HUES6 (cell line): ENCODE data around the gene KRTAP5-4.
"Not testable (repeated sequence)": the region's sequence is repeated elsewhere in the genome, so short reads cannot be mapped to it uniquely, and the experiment has no call there.

Experiments
- H3K27ac ChIP-seq: 2 replicates; pipeline ENCODE4 v1.7.0; 2013; ENCODE audit warnings: low read depth, mild to moderate bottlenecking, low read length, inconsistent platforms
- H3K27me3 ChIP-seq: 2 replicates; pipeline ENCODE4 v1.6.1; 2013; ENCODE audit warnings: low read length; ENCODE audit not compliant: control insufficient read depth, insufficient read depth
- H3K36me3 ChIP-seq: 2 replicates; pipeline ENCODE4 v1.6.1; 2013; ENCODE audit warnings: low read length; ENCODE audit not compliant: control insufficient read depth, insufficient read depth
- H3K4me1 ChIP-seq: 2 replicates; pipeline ENCODE4 v1.6.1; 2013; ENCODE audit warnings: low read length; ENCODE audit not compliant: control insufficient read depth, insufficient read depth
- H3K4me3 ChIP-seq: 2 replicates; pipeline ENCODE4 v1.5.1; 2013; ENCODE audit warnings: low read depth, low read length
- H3K9ac ChIP-seq: one replicate; pipeline ENCODE4 v1.6.1; 2013; ENCODE audit warnings: mild to moderate bottlenecking, low read length
- H3K9me3 ChIP-seq: 2 replicates; pipeline ENCODE4 v1.6.1; 2013; ENCODE audit warnings: low read depth, low read length; ENCODE audit not compliant: control insufficient read depth, insufficient read depth

The KRTAP5-4 gene

DNA sequence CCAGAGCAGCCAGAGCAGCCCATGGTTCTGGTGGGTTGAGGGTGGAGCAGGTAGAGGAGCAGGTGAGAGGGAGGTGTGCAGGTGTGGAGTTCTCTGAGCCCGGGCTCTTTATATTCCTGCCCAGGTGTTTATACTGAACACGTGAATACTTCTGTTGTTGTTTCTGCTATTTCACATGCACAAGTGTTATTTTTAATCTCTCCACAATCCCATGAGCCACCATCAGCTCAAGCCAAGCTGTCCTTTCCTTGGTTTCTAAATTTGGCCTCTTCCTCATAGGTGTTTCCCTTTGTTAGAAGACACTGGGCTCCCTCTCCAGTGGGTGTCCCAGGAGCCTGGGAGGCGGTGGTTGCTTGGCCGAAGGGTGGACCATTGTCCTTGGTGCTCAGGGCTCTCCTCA lies 13.6 kb downstream of the KRTAP5-4 start, which contains the start of gene KRTAP5-3:
Gene KRTAP5-3, minus strand, starts transcription at position 101 of the 400 bp plus-strand sequence. Its CDS starts 78 bp downstream, at position 23.
- H3K27ac ChIP-seq: no peak within 1 kb of the TSS
- no peak within 1 kb of the TSS for H3K9ac ChIP-seq
- peaks cover 19% of the 10 kb centered on the region for H3K27me3 ChIP-seq
- H3K4me3 ChIP-seq: no peak within 1 kb of the TSS
- peaks cover 10% of the 10 kb centered on the region; the same call in 1 of the 2 replicates for H3K4me1 ChIP-seq
- H3K36me3 ChIP-seq: no peaks in the 10 kb centered on the region
- H3K9me3 ChIP-seq: peaks cover 8% of the 10 kb centered on the region

DNA sequence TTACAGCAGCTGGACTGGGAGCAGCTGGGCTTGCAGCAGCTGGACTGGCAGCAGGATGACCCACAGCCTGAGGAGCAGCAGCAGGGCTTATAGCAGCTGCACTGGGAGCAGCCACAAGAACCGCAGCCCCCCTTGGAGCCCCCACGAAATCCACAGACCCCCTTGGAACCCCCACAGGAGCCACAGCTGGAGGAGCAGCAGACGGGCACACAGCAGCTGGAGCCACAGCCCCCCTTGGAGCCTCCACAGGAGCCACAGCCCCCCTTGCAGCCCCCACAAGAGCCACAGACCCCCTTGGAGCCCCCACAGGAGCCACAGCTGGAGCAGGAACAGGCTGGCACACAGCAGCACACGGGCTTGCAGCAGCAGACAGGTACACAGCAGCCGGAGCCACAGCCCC lies 14.0 kb downstream of the KRTAP5-4 start:
- not testable (repeated sequence) for H3K9me3 ChIP-seq, H3K9ac ChIP-seq

DNA sequence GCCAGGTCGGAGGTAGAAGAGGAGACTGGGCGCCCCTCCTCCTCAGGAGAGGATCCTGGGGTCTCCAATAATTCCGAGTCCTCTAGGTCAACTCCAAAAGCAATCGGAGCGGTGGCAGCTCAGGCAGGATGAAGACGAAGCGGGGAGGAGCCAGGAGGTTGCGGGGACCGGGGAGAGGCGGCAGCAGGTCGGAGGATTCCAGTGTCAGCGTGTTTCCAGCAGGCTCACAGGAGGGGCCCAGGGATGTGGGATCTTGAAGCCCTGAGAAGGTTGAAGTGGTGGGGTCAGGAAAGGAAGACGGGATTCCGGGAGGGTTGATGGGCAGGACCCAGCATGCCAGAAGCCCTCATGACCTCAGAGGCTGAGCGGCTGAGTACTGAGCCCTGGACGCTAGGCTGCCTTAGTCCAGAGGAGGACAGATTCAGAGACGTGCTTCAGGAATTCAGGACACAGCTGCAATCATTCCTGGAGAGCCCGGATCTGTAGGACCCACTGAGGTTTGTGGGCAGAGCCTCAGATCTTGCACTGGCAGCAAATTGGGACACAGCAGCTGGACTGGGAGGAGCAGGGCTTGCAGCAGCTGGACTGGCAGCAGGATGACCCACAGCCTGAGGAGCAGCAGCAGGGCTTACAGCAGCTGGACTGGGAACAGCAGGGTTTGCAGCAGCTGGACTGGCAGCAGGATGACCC lies 14.6 kb downstream of the KRTAP5-4 start:
- H3K4me3 ChIP-seq, H3K9ac ChIP-seq, H3K27ac ChIP-seq, H3K36me3 ChIP-seq, H3K4me1 ChIP-seq, H3K9me3 ChIP-seq: not testable (repeated sequence)
- peaks cover 19% of the 10 kb centered on the region for H3K27me3 ChIP-seq

More for the DNA sequence above, 14.0 kb downstream of the KRTAP5-4 start:
- not testable (repeated sequence) for H3K4me1 ChIP-seq, H3K4me3 ChIP-seq, H3K36me3 ChIP-seq, H3K27ac ChIP-seq
- peaks cover 19% of the 10 kb centered on the region for H3K27me3 ChIP-seq

DNA sequence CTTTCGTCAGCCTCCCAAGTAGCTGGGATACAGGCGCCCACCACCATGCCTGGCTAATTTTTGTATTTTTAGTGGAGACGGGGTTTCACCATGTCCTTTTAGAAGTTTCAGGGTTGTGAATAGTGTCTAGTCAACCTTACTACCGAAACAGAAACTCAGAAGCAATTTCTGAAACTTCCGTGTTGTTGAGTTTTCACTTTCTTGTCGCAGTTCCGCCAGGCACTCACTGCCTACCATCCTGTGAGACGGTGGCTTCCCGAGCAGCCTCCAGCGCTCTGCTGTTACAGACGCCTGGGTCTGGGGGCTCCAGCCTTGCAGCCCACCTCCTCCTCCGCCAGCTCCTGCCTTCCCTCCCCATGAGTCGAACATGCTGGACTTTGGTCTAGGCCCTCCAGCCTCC lies 16.0 kb downstream of the KRTAP5-4 start:
- not testable (repeated sequence) for H3K9ac ChIP-seq, H3K4me1 ChIP-seq, H3K36me3 ChIP-seq, H3K4me3 ChIP-seq, H3K27ac ChIP-seq
- peaks cover 12% of the 10 kb centered on the region for H3K9me3 ChIP-seq
- peaks cover 19% of the 10 kb centered on the region for H3K27me3 ChIP-seq

DNA sequence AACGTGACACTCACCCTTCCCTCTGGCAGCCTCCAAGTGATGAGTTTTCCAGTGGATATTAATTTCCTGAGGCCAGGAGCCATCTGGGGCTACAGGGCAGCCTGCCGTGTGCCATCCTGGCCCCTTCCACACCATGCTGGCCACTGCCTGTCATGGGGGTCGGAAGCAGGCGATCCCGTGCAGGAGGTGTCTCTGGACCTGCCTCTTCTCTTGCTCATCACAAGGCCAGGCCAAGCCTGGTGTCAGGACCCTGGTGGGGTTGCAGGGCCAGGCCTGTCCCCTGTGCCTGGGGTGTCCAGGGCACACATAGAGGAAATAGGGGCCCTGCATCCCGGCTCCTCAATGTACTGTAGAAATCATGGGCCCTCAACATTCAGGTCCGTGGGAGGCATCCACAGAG lies 17.2 kb downstream of the KRTAP5-4 start:
- H3K27me3 ChIP-seq: peaks cover 19% of the 10 kb centered on the region
- H3K36me3 ChIP-seq: no peaks in the 10 kb centered on the region

DNA sequence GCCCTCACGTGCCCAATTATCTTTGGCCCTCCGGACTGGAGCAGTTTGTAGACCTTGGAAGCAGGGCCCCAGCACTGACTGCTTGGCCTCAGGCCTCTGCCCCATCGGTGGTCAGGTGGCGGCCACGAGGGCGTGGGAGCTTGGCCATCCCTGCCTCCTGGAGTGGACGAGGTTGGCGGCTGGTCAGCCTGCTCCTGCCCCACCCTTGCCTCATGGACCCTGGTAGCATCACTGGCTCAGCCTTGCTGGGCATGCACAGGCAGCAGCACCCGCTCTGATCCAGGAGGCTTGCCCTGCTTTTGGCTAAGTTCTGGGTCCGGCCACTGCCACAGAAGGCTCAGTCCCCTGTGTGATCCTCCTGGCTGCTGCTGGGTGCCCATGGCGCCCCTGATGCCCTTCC lies 17.8 kb downstream of the KRTAP5-4 start:
- Histone ChIP-seq H3K9ac (no peak overlapping the region), H3K36me3 (no peaks in the 10 kb centered on the region), H3K27me3 (peaks cover 19% of the 10 kb centered on the region), H3K4me3 (no peak overlapping the region), H3K9me3 (peaks cover 5% of the 10 kb centered on the region; the same call in 1 of the 2 replicates), H3K4me1 (peaks cover 10% of the 10 kb centered on the region; the same call in 1 of the 2 replicates), H3K27ac (no peak overlapping the region)

More for the DNA sequence above, 17.2 kb downstream of the KRTAP5-4 start:
- Histone ChIP-seq H3K9ac (no peak overlapping the region), H3K27ac (no peak overlapping the region), H3K4me1 (peaks cover 10% of the 10 kb centered on the region; the same call in 1 of the 2 replicates), H3K4me3 (no peak overlapping the region), H3K9me3 (peaks cover 6% of the 10 kb centered on the region; the same call in 1 of the 2 replicates)

DNA sequence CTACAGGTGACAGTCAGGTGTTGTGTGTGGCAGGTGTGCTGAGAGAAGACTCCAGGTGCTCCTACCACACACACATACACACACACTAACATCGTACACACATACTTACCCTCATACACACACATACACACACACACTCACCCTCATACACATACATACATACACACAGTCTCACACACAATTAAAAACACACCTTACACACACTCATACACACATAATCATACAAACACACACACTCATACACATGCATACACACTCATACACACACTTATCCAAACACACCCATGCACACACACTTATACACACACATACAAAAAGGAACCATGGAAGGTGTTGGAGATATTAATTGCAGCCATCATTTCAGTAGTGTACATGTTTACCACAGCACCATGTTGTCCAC lies 18.3 kb downstream of the KRTAP5-4 start:
- Histone ChIP-seq H3K9me3 (peaks cover 5% of the 10 kb centered on the region; the same call in 1 of the 2 replicates), H3K36me3 (no peaks in the 10 kb centered on the region), H3K9ac (no peak overlapping the region), H3K4me1 (peaks cover 10% of the 10 kb centered on the region; the same call in 1 of the 2 replicates), H3K27me3 (peaks cover 19% of the 10 kb centered on the region), H3K4me3 (no peak overlapping the region), H3K27ac (no peak overlapping the region)

DNA sequence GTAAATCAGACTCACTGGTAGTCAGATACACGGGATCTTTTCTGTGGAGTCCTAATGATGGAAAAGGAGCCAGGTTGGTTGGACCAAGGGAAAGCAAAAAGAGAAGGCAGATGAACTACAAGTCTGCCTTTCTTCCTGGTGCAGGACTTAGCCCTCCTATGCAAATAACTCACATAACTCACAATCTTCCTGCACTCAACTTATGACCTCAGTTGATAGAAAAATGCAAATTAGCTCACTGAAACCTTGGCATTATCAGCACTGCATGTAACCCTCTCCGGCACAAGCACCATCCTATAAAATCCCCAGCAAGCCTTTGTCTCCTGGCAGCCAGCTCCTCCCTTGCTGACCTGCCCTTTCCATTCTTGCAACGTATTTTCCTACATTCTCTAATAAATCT lies 20.3 kb downstream of the KRTAP5-4 start:
- not testable (repeated sequence) for H3K36me3 ChIP-seq, H3K4me3 ChIP-seq, H3K27ac ChIP-seq, H3K9ac ChIP-seq, H3K9me3 ChIP-seq
- Histone ChIP-seq H3K27me3 (peaks cover 13% of the 10 kb centered on the region), H3K4me1 (peaks cover 12% of the 10 kb centered on the region)

DNA sequence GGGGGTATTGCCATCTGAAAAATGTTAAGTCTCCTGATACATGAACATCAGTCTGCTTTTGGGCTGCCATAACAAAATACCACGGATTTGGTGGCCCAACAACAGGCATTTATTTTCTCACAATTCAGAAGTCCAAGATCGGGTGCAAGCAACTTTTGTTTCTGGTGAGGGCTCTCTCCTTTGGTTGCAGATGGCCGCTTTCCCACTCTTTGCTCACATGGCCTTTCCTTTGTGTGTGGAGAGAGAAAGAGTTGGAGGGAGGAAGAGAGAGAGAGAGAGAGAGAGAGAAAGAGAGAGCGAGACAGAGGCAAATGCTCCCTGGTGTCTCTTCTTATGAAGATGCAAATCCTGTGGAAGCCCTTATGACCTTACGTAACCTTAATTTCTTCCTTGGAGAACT lies 21.3 kb downstream of the KRTAP5-4 start:
- H3K4me3 ChIP-seq: no peak overlapping the region
- peaks cover 9% of the 10 kb centered on the region for H3K27me3 ChIP-seq
- no peaks in the 10 kb centered on the region for H3K36me3 ChIP-seq
- peaks cover 18% of the 10 kb centered on the region for H3K4me1 ChIP-seq
- H3K9me3 ChIP-seq: peaks cover 5% of the 10 kb centered on the region; the same call in 1 of the 2 replicates
- no peak overlapping the region for H3K27ac ChIP-seq
- H3K9ac ChIP-seq: no peak overlapping the region

DNA sequence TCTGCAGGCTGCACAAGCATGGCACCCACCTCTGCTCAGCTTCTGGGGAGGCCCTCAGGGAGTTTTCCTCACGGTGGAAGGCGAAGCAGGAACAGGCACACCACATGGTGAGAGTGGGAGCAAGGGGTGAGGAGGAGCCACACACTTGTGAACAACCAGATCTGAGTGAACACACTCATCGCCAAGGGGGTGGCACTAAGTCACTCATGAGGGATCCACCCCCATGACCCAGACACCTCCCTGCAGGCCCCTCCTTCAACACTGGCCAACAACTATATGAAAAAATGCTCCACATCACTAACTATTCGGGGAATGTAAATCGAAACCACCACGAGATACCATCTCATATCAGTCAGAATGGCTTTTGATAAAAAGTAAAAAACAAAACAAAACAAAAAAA lies 23.1 kb downstream of the KRTAP5-4 start:
- no peak overlapping the region for H3K4me3 ChIP-seq
- no peak overlapping the region for H3K27ac ChIP-seq
- H3K27me3 ChIP-seq: peaks cover 9% of the 10 kb centered on the region
- H3K4me1 ChIP-seq: peaks cover 19% of the 10 kb centered on the region
- H3K36me3 ChIP-seq: no peaks in the 10 kb centered on the region
- H3K9ac ChIP-seq: no peak overlapping the region
- H3K9me3 ChIP-seq: peaks cover 5% of the 10 kb centered on the region; the same call in 1 of the 2 replicates

DNA sequence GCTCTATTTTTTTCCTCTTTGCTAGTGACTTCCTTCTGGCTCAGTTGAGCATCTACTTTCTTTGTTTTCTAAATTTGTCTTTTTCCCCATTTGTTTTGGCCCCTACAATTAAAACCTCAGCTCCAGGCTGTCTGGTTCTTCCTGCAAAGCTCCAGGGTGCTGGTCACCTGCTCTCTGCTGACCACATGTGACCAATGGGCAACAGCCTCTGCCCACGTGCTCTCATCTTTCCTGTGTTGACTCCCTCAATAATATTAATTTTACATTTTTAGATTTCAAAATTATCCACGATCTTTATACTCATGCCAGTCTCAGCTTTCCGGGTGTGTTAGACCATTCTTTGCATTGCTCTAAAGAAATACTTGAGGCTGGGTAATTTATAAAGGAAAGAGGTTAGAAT lies 23.5 kb downstream of the KRTAP5-4 start:
- H3K36me3 ChIP-seq, H3K9ac ChIP-seq, H3K27ac ChIP-seq, H3K27me3 ChIP-seq, H3K4me3 ChIP-seq, H3K9me3 ChIP-seq: not testable (repeated sequence)
- peaks cover 19% of the 10 kb centered on the region for H3K4me1 ChIP-seq
